HG03097 (cell line): ENCODE data around the gene VSIG2.

ENCODE experiments used
- ATAC-seq: cut with Tn5 transposase; IDR thresholded peaks from one replicate; pipeline ENCODE4 v1.9.1; 2021; ENCODE audit not compliant: unreplicated experiment, low FRiP score

The VSIG2 gene

DNA sequence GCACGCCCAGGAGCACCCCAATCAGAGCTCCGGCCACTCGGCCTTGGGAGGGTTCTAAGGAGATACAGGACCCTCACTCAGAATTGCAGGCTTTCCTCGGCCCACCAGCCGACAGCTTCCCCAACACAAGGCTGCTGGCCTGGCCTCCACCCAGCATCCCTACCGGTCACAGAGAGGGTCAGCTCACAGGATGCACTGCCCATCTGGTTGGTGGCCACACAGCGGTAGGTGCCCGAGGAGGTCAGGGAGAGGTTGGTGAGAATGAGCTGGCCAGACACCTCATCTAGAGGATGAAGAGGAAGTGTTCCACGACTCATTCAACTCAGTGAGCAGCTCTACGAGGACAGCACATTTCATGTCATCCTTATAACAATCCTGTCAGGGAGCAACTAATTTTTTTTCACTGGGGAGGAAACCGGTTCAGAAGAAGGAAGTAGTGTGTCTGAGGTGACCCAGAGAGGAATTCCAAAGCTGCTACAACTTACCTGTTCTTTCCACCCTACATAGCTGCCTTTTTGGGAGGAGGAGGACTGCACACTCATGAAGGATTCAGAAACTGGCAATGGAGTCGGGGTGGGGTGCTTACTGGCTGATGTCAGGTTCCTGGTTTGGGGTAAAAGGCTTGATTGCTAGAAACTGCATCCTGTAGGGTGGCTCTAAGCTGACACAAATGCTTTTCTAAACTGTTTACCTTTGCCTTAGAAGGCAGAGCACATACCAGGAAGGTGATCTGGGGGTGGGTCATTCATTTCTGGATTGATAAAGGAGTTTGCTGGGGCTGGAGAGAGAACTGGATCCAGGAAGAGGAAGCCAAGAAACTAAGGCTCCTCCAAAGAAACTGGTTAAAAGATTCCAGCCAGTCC lies 3.3 kb downstream of the VSIG2 start:
- ATAC-seq = no peak

DNA sequence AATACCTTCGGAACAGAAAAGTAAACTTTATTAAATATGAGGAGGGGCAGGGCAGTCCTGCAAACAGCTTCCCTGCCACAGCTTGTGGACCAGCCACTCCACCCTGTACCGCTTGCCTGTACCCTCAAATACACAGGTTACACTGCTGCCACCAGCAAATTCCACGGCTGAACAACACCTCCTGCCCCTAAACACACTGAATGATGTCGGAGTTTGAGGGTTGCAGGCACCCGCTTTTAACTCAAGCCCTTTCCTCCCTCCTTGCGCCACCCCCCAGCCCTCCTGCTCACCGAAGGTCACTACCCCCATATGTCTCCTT lies 4.0 kb downstream of the VSIG2 start:
- no peak for ATAC-seq

DNA sequence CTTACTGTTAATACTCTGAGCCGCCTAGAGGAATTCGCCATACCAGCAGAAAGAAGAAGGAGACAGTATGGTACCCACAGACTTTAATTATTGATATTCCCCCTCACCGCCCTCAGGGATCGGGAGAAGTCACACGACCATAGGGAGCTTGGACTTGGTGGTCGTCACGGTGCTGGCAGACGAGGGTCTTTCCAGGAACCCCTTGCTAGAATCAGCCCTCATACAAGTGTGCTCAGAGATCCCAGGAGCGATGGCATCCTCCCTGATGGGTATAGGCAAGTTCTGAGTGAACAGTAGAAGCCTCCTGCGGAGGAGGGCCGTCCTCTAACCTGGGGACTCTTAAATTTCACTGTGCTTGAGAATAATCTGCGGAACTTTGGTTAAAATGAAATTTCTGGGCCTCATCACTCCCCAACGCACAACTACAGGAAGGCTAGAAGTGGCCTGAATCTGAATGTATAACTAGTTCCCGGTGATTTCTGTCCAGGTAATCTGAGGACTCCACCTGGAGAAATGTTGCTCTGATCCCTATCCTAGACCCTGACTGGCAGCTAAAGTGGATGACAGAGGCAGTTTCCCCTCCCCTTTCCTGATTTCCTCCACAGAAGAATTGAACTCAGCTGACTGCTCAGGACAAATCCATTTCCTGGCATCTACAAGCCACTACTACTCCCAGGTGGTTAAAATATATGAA lies 4.5 kb downstream of the VSIG2 start:
- ATAC-seq = no peak

DNA sequence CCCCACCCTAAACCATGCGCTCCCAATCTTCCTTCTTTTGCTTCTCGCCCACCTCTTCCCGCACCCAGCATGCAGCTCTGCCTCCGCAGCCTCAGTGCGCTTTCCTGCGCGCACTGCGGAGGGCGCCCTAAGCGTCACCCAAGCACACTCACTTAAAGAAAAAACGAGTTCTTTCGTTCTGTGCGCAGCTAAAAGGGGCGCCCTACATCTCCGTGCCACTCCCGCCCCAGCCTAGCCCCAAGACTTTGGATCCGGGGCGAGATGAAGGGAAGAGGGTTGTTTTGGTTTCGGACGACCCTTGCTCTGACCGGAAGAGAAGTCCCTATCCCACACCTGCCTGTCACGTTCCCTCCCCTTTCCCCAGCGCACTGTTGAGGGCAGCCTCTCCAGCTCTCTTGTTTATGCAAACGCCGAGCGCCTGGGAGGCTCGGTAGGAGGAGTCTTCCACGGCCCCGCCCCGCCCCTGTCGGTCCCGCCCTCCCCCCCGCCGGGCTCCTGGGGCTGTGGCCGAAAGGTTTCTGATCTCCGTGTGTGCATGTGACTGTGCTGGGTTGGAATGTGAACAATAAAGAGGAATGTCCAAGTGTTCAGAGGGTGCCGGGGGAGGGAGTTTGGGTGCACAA lies 5.3 kb downstream of the VSIG2 start:
- peak; percentile 89 for ATAC-seq

DNA sequence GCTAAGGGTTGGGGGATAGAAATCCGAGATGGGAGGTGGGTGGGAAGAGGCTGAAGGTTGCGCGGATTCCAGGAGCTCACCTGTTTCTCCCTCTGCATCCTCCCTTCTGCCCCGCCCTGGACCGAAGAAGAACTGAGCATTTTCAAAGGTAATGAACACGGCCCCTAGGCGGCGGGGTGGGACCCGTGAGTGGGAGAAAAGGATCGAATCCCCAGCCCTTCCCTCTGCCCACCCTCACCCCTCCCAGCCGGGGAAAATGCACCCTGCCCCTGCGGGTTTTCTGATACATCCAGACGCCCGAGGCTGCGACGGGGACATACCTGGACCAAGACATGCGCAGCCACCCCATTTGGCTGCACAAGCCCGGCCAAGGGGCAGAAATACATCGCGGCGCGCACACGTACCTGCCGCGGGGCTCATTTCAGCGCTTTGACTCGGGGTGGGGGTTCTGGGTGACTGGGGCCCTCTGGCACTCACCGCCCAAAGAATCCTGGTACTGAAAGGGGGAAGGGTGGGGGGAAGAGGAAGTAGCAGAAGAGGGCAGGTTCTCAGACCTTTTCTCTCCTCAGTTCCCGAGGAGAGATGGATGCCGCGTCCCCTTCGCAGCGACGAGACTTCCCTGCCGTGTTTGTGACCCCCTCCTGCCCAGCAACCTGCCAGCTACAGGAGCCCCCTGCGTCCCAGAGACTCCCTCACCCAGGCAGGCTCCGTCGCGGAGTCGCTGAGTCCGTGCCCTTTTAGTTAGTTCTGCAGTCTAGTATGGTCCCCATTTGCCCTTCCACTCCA lies 6.0 kb downstream of the VSIG2 start:
- no peak for ATAC-seq

DNA sequence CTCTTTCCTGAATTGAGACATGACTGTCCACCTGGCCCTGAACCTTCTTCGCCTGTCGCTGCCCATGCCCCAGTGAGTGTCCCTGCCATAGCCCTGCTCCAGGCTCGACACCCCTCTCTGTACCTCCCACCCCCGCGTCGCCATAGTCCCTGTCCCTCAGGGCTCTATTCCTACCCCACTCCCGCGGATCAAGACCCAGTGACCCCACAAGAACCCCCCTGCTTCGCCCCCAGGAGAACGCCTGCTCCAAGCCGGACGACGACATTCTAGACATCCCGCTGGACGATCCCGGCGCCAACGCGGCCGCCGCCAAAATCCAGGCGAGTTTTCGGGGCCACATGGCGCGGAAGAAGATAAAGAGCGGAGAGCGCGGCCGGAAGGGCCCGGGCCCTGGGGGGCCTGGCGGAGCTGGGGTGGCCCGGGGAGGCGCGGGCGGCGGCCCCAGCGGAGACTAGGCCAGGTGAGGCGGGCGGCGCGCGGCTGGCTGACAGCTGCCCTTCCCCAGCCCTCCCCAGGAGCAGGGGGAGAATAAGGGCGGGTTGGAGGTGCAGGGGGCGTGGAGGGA lies 6.7 kb downstream of the VSIG2 start:
- ATAC-seq = no peak

DNA sequence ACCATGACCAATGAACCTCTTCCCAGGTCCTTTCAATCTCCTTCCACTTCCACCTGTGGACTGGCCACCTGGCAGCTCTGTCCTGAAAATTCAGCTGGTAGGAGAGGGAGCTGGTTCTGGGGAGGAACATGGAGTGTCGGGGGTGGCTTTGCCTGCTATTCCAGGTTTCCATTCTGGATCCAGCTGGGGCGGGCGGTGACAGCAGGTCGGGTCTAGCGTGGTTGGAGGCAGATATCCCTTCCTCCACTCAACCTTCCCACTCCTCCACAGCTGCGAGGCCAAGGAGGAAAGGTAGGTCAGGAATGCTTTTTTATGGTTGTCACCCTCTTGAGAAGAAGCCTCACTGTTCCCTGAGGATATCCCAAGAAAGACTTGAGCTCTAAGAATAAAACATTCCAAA lies 9.0 kb downstream of the VSIG2 start:
- ATAC-seq = no peak

DNA sequence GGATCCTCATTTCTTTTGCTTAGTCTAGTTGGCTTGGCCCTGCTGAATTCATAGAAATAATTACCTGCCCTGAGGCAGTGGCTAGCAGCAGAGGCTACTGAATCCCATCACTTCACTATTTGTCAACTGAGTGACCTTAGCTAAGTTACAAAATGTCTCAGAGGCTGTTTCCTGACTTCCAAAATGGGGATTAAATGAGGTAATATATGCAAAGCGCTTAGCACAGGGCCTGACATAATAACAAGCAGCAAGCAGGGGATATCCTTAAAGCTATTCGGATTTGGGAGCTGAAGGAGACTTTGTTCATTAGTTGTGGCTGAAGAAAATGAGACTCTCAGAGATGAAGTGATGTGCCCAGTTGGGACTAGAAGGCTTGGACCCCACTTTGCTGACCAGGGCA lies 9.5 kb downstream of the VSIG2 start:
- no peak for ATAC-seq

DNA sequence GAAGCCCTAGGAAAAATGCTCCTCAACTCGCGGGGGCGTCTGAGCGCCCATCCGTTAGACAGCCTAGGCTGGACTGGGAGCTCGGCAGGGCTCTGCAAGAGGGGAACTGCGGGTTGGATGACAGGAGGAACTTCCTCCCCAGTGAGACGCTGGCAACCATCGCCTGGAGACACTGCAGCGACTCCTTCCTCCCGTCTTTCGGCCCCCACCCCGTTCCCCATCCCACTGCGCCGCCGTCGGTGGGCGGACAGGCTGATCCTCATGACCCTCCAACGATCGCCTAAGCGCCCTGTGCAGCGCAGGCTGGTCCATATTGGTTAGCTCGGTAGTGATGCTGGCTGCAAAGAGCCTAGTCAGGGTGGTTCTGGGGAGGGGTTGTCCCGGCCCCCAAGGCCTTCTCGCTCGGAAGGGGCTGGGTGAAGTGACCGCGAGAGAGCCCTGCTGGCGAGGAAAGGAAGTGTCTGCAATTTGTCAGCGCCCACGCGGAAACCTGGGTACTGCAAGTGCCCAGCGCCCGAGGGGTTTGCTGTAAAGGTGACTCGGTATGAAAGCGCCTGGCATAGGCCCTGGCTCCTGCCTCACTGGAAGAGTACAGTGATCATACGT lies 11.7 kb downstream of the VSIG2 start:
- peak; percentile 40 for ATAC-seq

DNA sequence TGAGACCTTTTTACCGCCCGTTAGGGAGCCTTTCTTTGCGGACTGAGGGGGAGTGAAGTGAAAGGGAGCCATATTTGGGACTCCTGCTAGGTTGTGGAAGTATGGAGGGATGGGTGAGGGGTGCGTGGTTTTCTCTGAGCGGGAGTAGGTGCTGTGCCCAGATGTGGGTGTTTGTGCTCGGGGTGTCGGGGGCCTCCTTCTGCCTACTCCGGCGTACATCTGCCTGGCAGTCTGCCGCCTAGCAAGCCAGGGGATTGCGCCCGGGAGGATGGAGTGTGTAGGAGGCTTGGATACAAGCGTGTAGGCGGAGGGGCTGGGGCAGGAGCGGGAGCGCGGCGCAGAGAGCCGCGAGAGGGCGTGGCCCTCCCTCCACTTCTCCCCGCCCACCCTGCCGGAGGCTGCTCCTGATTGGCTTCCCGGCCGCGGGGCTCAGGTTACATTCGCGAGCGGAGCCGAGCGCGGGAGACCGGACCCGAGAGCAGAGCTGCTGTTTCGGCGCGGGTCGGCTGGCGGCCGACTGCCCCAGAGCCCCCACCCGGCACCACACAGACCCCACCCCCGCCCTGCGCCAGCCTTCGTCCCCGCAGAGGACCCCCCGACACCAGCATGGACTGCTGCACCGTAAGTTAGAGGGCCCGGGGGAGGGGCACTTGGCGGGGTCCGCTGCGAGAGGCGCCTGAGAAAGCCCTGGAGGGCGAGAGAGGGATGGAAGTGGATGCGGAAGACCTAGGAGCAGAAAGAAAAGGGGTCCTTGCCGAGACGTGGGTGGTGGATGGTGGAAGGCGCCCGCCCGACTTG lies 12.4 kb downstream of the VSIG2 start, which contains the start of gene NRGN:
Gene NRGN, plus strand, starts transcription at position 464 of the 798 bp plus-strand sequence. Its CDS starts 143 bp downstream, at position 607.
- peak; percentile 97 for ATAC-seq

DNA sequence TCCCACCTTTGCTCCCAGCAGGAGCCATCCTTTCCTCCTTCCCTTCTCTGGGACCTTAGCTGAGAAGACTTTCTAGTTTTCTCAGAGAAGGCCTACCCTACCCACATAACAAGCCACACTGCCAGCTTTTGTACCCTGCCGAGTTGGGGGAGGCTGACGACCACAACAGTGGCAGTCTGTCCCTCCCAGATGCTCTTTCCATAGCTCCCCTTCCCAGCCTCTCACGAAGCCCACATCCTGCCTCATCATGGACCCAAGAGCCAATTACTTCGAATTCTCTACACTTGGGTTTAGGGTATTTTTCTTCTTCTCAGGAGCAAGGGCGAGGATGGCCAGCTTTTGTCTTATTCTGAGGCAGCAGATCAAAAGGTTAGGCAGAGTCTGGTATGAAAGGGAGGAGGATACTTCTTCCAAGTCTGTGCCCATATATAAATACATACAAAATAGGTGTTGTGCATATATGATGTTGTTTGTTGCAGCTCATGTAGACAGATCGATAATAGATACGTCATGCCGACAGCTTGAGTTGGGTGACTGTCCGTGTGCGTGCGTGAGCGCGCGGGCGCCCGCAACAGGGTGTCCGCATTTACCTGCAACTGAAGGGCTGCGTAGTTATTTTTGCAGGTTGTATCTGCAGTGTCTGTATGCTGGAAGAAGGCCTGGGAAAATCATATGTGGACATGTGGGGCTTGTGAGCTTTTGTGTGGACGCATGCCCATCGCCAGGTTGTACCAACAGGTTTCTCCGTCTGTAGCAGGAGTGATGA lies 13.2 kb downstream of the VSIG2 start:
- no peak for ATAC-seq

DNA sequence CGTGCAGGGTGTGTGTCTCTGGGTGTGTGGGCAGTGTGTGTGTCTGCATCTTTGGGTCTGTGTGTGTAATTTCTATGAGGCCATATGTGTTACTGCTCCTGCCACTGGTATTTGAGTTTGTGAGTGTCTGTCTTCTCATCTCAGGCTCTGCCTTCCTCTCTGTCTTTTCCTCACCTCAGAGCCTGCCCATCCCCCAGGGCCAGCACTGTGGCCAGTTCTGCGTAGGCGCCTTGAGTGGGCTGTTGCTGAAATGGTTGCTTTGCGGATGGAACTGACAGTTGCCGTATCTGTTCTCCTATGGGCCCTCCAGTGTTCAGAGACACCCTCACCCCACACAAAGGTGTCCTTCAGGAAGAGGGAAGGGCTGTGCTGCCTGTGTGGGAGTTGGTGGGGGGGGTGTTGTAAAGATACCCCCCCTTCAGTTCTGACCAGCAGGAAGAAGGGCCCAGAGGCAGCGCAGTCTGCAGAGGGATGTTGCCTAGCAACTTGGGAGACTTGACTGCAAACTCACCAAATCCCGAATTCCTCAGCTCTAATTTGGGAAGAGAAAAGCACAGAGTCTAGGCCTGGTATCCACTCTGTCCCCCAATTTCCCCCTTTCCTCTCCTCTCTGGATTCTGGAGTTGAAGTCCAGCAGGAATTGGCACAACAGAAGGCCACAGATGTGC lies 14.3 kb downstream of the VSIG2 start:
- ATAC-seq = no peak

DNA sequence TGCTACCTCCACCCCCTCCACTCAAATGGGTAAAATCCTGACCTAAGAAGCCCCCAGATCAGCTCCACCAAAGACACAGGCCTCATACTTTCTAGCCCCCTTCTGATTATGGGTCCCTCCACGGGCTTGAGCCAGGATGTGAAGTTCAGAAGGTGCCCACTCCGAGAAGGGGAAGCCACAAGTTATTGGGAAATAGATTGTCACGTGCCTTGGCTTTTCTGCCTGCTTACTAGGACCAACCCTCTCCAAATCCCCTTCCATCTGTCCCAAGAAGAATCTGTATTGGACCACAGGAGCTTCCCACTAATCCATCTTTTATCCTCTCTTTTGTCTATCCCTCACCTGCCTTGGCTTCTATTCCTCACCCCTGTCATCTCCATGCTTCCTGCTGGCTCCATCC lies 15.3 kb downstream of the VSIG2 start:
- ATAC-seq = no peak

DNA sequence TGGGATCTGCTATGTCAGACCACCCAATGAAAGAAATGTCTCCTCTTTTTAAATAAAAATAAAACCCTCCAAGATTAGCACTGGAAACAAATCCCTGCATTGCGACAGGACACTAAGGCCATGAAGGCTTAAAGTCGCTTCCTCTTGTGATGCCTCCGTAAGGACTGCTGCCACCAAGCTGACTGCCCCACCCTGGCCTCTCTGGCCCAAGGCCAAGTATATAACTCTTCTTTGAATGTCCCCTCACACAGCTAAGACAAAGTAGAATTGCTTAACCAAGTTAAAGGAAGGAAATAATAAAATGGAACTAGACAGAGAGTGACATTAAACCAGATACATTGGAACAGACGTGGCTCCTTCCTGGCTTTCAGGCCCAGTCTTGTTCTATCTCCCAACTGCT lies 19.8 kb downstream of the VSIG2 start:
- no peak for ATAC-seq

DNA sequence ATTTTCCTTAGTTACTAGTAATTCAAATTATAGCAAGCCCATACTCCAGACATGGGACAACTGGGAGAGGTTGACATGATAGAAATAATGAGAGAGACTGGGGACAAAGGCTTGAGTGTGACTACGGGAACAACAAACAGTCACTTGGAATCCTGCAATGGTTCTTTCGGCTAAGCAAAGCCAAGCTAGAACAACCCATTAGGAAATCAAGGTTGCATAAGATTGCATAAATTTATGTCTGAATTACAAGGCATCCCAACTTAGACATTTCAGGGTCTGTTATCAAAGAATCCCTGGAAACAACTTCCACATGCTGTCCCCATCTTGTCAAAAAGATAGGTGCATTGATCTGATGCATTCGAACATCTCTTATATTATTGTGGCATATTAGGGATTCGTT lies 22.5 kb downstream of the VSIG2 start:
- ATAC-seq = no peak

DNA sequence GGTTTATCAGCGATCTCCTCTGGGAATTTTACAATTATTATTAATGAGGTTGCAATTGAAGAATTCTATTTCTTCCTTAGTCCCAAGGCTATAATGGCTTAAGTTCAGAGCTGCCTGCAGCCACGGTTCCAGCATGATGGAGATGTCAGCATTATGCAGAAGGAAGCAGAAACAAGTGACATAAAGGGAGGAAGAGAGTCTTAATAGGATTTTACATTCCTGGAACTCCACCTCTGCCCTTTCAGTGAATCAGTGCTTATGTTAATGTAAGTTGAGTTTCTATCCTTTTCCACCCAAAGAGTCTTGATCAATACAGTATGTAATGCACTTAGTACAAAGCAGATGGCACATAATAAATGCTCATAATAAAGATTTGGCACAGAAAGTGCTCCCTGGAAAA lies 23.9 kb downstream of the VSIG2 start:
- ATAC-seq = no peak

DNA sequence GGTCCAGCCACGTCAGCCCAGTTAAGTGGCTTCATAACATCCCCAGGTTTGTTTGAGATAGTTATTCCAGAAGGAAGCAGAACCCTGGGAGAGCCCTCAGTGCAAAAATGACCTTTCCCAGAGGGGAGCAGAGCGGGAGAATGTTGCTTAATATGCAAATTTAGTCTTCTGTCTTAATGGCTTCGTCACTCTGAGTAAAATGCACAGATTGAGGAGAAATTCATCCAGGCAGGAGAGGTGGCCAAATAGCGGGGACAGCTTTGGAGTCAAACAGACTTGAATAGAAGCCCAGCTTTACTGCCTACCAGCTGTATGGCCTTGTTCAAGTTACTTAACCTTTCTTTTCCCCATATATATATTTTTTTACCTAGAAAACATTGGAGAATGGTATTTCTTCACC lies 24.6 kb downstream of the VSIG2 start:
- no peak for ATAC-seq

DNA sequence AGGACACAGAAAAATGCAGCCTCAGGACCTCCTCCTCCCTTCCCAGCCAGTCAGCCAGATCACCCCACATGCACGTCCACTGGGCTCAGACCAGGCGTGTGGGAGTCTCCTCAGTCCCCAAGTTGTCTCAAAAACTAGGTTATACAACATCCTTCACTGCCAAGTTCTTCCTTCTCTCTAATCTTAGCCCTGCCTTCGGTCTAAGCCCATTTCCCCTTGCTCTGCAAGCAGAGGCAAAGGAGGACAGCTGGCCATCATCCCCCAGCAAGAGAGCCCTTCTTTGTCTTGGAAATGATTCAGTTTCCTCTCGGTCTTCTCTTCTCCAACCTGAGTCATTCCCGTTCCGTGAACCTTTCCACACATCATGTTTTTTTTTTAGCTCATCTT lies 26.3 kb downstream of the VSIG2 start:
- peak; percentile 10 for ATAC-seq
